Ovary (tissue), 3 donors: Measurements from ENCODE around the gene SNCG.

Experiments
- CTCF ChIP-seq, 3 donors: fragments of 450-650 bp in 2 of 3; fragments of 200-600 bp in 1 of 3; IDR thresholded peaks; one replicate each; pipeline versions ENCODE4 v1.5.1 to v1.8.0; 2016 to 2022; ENCODE audit warnings: antibody characterized with exemption in 3 of 3, mild to moderate bottlenecking in 1 of 3
- EP300 ChIP-seq: sonication (generic); formaldehyde crosslinking; IDR thresholded peaks from one replicate; pipeline ENCODE4 v1.6.1; 2017; ENCODE audit warnings: antibody characterized with exemption
- POLR2A ChIP-seq: fragments of 450-650 bp; IDR thresholded peaks from one replicate; pipeline ENCODE4 v1.6.1; 2017; ENCODE audit warnings: antibody characterized with exemption, mild to moderate bottlenecking, moderate library complexity
- donor health status: DM: no; HTN: no; CAD: no.

- TF ChIP-seq CTCF (IDR thresholded peaks at IDR 0.05) (no peak), POLR2A (no peak), EP300 (no peak)
Measured at GRCh38 chr10:86956195-86956847, 2.1 kb upstream of the SNCG start.
